H9 (cell line): ENCODE measurements around the gene DPYD. TPM values are rescaled to one million over a fixed set of nuclear protein-coding genes. Genes with fewer than 3 reads are reported as not detected.

Source experiments
- DNase-seq: peaks from one replicate; pipeline ENCODE4 v3.0.0-alpha.2; 2017
- H2AFZ ChIP-seq: one replicate; pipeline ENCODE4 v1.6.1; 2013; ENCODE audit warnings: mild to moderate bottlenecking, low read length, control low read depth, moderate library complexity
- H2AK5ac ChIP-seq: 2 replicates; pipeline ENCODE4 v1.6.1; 2013; ENCODE audit warnings: low read length, control low read depth, mixed read lengths; ENCODE audit not compliant: insufficient read length
- H2BK120ac ChIP-seq: one replicate; pipeline ENCODE4 v1.6.1; 2013; ENCODE audit warnings: low read depth, mild to moderate bottlenecking, low read length, control low read depth, inconsistent platforms; ENCODE audit not compliant: poor library complexity, severe bottlenecking
- H2BK12ac ChIP-seq: 2 replicates; pipeline ENCODE4 v1.6.1; 2013; ENCODE audit warnings: low read length, control low read depth, mixed read lengths, low read depth; ENCODE audit not compliant: insufficient read length
- H2BK15ac ChIP-seq: 2 replicates; pipeline ENCODE4 v1.6.1; 2013; ENCODE audit warnings: low read depth, low read length, control low read depth
- H2BK20ac ChIP-seq: one replicate; pipeline ENCODE4 v1.6.1; 2013; ENCODE audit warnings: low read depth, mild to moderate bottlenecking, low read length, control low read depth, inconsistent platforms; ENCODE audit not compliant: poor library complexity, severe bottlenecking
- H2BK5ac ChIP-seq: 2 replicates; pipeline ENCODE4 v1.6.1; 2013; ENCODE audit warnings: low read length, control low read depth, mixed read lengths; ENCODE audit not compliant: insufficient read length
- H3K14ac ChIP-seq: 2 replicates; pipeline ENCODE4 v1.6.1; 2013; ENCODE audit warnings: low read length, control low read depth; ENCODE audit not compliant: insufficient read depth
- H3K18ac ChIP-seq: 2 replicates; pipeline ENCODE4 v1.6.1; 2013; ENCODE audit warnings: low read depth, mild to moderate bottlenecking, mixed read lengths, low read length, control low read depth; ENCODE audit not compliant: insufficient read length
- H3K23ac ChIP-seq: 2 replicates; pipeline ENCODE4 v1.6.1; 2013; ENCODE audit warnings: low read length, control low read depth, mixed read lengths, low read depth; ENCODE audit not compliant: insufficient read length
- H3K23me2 ChIP-seq: 2 replicates; pipeline ENCODE4 v1.6.1; 2013; ENCODE audit warnings: low read depth, mild to moderate bottlenecking, mixed read lengths, low read length, control low read depth; ENCODE audit not compliant: insufficient read length, poor library complexity, severe bottlenecking
- H3K27ac ChIP-seq: 2 replicates; pipeline ENCODE4 v1.5.1; 2013; ENCODE audit warnings: low read length, control low read depth, mixed read lengths, low read depth; ENCODE audit not compliant: insufficient read length
- H3K27me3 ChIP-seq: 2 replicates; pipeline ENCODE4 v1.6.1; 2013; ENCODE audit warnings: low read length, control low read depth, inconsistent platforms; ENCODE audit not compliant: insufficient read depth
- H3K4ac ChIP-seq: 2 replicates; pipeline ENCODE4 v1.6.1; 2013; ENCODE audit warnings: low read depth, mild to moderate bottlenecking, control low read depth, inconsistent platforms, low read length, moderate library complexity
- H3K4me1 ChIP-seq: 2 replicates; pipeline ENCODE4 v1.6.1; 2013; ENCODE audit warnings: low read length, control low read depth, inconsistent platforms; ENCODE audit not compliant: insufficient read depth
- H3K4me2 ChIP-seq: 2 replicates; pipeline ENCODE4 v1.6.1; 2013; ENCODE audit warnings: low read length, control low read depth, mixed read lengths; ENCODE audit not compliant: insufficient read length, insufficient read depth
- H3K56ac ChIP-seq: 2 replicates; pipeline ENCODE4 v1.6.1; 2013; ENCODE audit warnings: low read depth, mild to moderate bottlenecking, mixed read lengths, low read length, control low read depth; ENCODE audit not compliant: insufficient read length
- H3K79me1 ChIP-seq: 2 replicates; pipeline ENCODE4 v1.6.1; 2013; ENCODE audit warnings: low read depth, mild to moderate bottlenecking, moderate library complexity, low read length, control low read depth, inconsistent platforms; ENCODE audit not compliant: insufficient read depth, poor library complexity, severe bottlenecking
- H3K79me2 ChIP-seq: 2 replicates; pipeline ENCODE4 v1.6.1; 2013; ENCODE audit warnings: low read length, control low read depth, inconsistent platforms; ENCODE audit not compliant: insufficient read depth
- H3K9ac ChIP-seq: 2 replicates; pipeline ENCODE4 v1.6.1; 2013; ENCODE audit warnings: low read length, control low read depth, mixed read lengths; ENCODE audit not compliant: insufficient read length; ENCODE audit errors: extremely low read depth
- H3K9me3 ChIP-seq: one replicate; pipeline ENCODE4 v1.6.1; 2013; ENCODE audit warnings: low read depth, low read length, inconsistent platforms; ENCODE audit not compliant: control insufficient read depth
- H3T11ph ChIP-seq: one replicate; pipeline ENCODE4 v1.6.1; 2013; ENCODE audit warnings: mild to moderate bottlenecking, low read length, control low read depth, inconsistent platforms
- H4K20me1 ChIP-seq: one replicate; pipeline ENCODE4 v1.6.1; 2013; ENCODE audit not compliant: control insufficient read depth, insufficient read length, insufficient read depth
- H4K5ac ChIP-seq: 2 replicates; pipeline ENCODE4 v1.6.1; 2013; ENCODE audit warnings: low read depth, mild to moderate bottlenecking, mixed read lengths, low read length, control low read depth; ENCODE audit not compliant: insufficient read length
- H4K8ac ChIP-seq: replicated peaks from 2 replicates; pipeline ENCODE4 v1.6.1; 2013; ENCODE audit warnings: low read length, control low read depth, mixed read lengths, low read depth; ENCODE audit not compliant: insufficient read length
- H4K91ac ChIP-seq: 2 replicates; pipeline ENCODE4 v1.6.1; 2013; ENCODE audit warnings: low read depth, mild to moderate bottlenecking, moderate library complexity, mixed read lengths, low read length, control low read depth; ENCODE audit not compliant: insufficient read length
- H3K27ac Mint-ChIP-seq, 3 experiments: 2 replicates in 2 of 3; 3 replicates in 1 of 3; pipeline ENCODE4 v1.8.0; 2020 to 2021; ENCODE audit warnings: mixed read lengths in 3 of 3, mild to moderate bottlenecking in 1 of 3, moderate library complexity in 1 of 3
- H3K27me3 Mint-ChIP-seq: 2 replicates; pipeline ENCODE4 v1.8.0; 2021; ENCODE audit warnings: low read depth, mild to moderate bottlenecking, moderate library complexity, mixed read lengths
- H3K36me3 Mint-ChIP-seq, 3 experiments: 2 replicates in 2 of 3; 3 replicates in 1 of 3; pipeline ENCODE4 v1.8.0; 2020 to 2021; ENCODE audit warnings: low read depth in 3 of 3, mixed read lengths in 3 of 3; ENCODE audit not compliant: insufficient read depth in 1 of 3
- H3K4me1 Mint-ChIP-seq, 2 experiments: 2 replicates each; pipeline ENCODE4 v1.8.0; 2020; ENCODE audit warnings: mixed read lengths in 2 of 2
- H3K4me3 Mint-ChIP-seq, 2 experiments: 2 replicates in 1 of 2; 3 replicates in 1 of 2; pipeline ENCODE4 v1.8.0; 2020 to 2021; ENCODE audit warnings: mild to moderate bottlenecking in 2 of 2, mixed read lengths in 2 of 2, moderate library complexity in 1 of 2
- H3K9me3 Mint-ChIP-seq, 2 experiments: 2 replicates in 1 of 2; 3 replicates in 1 of 2; pipeline ENCODE4 v1.8.0; 2020; ENCODE audit warnings: mild to moderate bottlenecking in 2 of 2, mixed read lengths in 2 of 2, moderate library complexity in 1 of 2
- total RNA-seq: library from RNA; stranded (reverse); gene quantifications from 2 replicates; pipeline ENCODE4 v1.2.1, GENCODE V29; 2021
- TF ChIP-seq, protein P1 (sequence below): fragments of 200-600 bp; sonication (generic); conservative IDR thresholded peaks from 3 replicates; pipeline ENCODE4 v1.8.0; 2021; ENCODE audit warnings: antibody characterized with exemption, mild to moderate bottlenecking

Gene DPYD
- total RNA-seq, 1 experiment from 2014 or later, result 0.37 TPM

DNA sequence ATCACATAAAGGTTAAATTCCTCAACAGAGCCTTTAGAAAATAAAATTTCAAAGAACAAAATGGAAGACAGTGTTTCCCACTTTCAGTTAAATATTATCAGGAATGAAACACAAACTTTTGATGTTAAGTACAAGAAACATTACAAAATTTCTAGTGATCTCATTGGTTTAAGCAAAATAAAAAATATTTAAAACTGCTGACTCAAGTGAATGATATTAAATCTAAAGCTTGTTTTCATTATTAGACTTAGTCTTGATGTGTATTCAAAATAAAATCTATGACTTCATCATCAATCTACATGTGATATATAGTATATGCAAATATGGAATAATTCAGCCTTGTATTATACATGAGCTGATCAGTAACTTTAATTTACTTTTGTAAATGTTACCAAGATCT lies 614.3 kb downstream of the DPYD start:
- Histone ChIP-seq H3K4ac (no peak overlapping the region), H3K18ac (no peak overlapping the region), H3K4me1 (no peaks in the 10 kb centered on the region), H3K27me3 (no peaks in the 10 kb centered on the region), H4K20me1 (no peaks in the 10 kb centered on the region), H3K9me3 (no peaks in the 10 kb centered on the region), H3K4me2 (no peak overlapping the region), H3K23ac (no peak overlapping the region), H2BK5ac (no peak overlapping the region), H3K9ac (no peak overlapping the region), H3K23me2 (no peaks in the 10 kb centered on the region), H2BK120ac (no peak overlapping the region), H4K8ac (no peak overlapping the region), H3T11ph (no peak overlapping the region), H3K56ac (no peak overlapping the region), H3K27ac (no peak overlapping the region), H2AK5ac (no peak overlapping the region), H3K79me2 (no peaks in the 10 kb centered on the region), H3K79me1 (no peaks in the 10 kb centered on the region), H4K91ac (no peak overlapping the region), H2AFZ (no peak overlapping the region), H4K5ac (no peak overlapping the region), H3K14ac (no peak overlapping the region), H2BK15ac (no peak overlapping the region), H2BK20ac (no peak overlapping the region), H2BK12ac (no peak overlapping the region)
- Mint-ChIP-seq H3K27ac (no peak overlapping the region), H3K27me3 (no peaks in the 10 kb centered on the region), H3K9me3 (no peaks in the 10 kb centered on the region), H3K36me3 (no peaks in the 10 kb centered on the region), H3K4me3 (no peak overlapping the region), H3K4me1 (peaks cover 9 to 10% of the 10 kb centered on the region in 2 experiments; a peak in 3 of 4 replicates)
- TF ChIP-seq, protein P1, sequence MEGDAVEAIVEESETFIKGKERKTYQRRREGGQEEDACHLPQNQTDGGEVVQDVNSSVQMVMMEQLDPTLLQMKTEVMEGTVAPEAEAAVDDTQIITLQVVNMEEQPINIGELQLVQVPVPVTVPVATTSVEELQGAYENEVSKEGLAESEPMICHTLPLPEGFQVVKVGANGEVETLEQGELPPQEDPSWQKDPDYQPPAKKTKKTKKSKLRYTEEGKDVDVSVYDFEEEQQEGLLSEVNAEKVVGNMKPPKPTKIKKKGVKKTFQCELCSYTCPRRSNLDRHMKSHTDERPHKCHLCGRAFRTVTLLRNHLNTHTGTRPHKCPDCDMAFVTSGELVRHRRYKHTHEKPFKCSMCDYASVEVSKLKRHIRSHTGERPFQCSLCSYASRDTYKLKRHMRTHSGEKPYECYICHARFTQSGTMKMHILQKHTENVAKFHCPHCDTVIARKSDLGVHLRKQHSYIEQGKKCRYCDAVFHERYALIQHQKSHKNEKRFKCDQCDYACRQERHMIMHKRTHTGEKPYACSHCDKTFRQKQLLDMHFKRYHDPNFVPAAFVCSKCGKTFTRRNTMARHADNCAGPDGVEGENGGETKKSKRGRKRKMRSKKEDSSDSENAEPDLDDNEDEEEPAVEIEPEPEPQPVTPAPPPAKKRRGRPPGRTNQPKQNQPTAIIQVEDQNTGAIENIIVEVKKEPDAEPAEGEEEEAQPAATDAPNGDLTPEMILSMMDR, result no peak
- DNase-seq, result no peak
